GM12873 (cell line): ENCODE results near the gene CAAP1.

Source experiments
- CTCF ChIP-seq: IDR thresholded peaks from 2 replicates; pipeline ENCODE4 v1.5.1; 2012; ENCODE audit warnings: low read depth, mild to moderate bottlenecking, moderate library complexity, low read length, control low read depth; ENCODE audit not compliant: insufficient read depth; ENCODE audit errors: missing control alignments

CAAP1 gene

DNA sequence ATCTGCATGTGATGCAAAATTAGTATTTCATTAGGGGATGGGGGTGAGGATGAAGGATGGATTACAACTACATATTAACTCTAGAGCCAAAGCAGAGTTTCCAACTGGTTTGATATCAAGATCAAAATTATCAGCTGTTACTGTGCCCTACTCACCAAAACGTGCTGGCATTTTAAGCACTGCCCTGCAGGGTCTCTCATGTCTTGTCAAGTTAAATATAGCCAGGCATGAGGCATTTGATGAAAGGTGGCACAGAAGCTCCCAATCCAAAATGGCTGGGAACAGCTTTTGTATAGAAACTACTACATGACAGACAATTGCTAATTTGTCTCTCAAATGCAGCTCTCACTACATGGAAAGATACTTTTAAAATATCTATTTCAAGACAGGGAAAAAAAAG, 27.1 kb upstream of the CAAP1 start:
- TF ChIP-seq CTCF = no peak

GRCh38 chr9:26913138-26913668, 20.6 kb upstream of the CAAP1 start:
- TF ChIP-seq CTCF = no peak

DNA sequence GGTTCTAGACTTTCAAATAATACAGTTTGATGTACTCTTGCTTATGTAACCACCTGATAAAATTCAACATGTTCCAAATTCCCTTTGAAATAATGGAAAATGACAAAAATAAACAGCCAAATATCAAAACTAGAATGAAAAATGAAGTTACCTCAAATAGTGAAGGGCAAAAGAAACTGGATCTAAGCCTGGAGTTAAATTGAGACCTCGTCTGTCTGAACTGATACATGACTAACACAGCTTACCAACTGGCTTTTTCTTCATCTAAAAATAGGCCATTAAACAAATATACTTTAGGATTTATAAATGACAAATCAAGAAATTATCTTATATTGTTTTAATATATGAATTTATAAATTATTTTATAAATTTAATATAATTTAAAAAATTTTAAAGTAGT, 12.1 kb upstream of the CAAP1 start:
- TF ChIP-seq CTCF = no peak

DNA sequence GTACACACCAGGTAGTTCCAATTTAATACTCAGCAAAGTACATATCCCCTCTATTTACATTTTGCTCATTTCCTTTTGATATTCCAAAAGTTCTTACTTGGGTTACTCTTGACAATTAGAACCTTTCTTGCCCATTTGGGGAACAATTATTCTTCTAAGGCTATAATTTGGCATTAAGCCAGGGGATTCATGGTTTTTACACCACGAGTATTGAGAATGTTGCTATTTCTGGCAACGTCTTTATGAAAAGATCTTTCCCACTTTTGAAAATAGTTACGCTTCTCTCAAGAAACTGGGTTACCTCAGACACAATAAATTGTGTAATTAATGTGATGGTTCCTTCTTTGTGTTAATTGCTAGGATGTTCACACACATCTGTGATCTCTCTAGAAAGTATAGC, 11.5 kb upstream of the CAAP1 start:
- no peak for TF ChIP-seq CTCF

- TF ChIP-seq CTCF = no peak
These were observed 551 bp upstream of the CAAP1 start for GRCh38 chr9:26893030-26893676.

DNA sequence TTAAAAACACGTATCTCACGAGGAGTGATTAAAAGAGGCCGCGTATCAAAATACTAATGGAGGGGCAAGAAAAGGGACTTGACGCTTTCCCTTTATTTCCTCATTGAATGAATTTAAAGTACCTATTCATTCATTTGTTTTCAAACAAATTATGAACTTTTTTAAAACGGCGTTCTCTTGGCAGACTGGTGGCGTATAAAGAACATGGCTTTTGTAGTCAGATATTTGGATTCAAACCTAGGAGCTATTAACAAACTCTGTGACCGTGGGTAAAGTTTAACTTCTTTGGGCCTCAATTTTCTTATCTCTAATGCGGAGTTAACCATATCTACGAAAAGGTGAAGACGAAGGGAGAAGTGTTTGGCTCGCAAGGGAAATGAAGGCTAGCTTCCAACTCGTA, 876 bp downstream of the CAAP1 start:
- TF ChIP-seq CTCF = no peak

- TF ChIP-seq CTCF = no peak
These were observed 4.3 kb downstream of the CAAP1 start for GRCh38 chr9:26888271-26888670.

DNA sequence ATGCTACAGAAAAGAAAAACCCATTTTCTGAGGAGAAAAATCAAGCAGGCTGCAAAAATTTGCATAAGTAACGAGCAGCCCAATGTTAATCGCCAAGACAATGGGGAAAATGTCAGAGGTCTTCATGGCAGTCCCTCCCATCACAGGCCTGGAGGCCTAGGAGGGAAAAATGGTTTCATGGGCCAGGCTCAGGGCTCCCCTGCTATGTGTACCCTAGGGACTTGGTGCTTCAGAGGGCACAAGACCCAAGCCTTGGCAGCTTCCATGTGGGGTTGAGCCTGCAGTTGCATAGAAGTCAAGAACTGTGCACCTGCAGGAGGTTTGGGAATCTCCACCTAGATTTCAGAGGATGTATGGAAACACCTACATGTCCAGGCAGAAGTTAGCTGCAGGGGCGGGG, 10.4 kb downstream of the CAAP1 start:
- no peak for TF ChIP-seq CTCF
